WTC11 (cell line): Measurements from ENCODE around the gene CYBB. TPM values are rescaled to one million over a fixed set of nuclear protein-coding genes. Genes with fewer than 3 reads are reported as not detected.

ENCODE experiments used
- ATAC-seq: fragments of 200-7000 bp; cut with Tn5 transposase; 2 replicates; pipeline ENCODE4 v1.10.0; 2021; ENCODE audit warnings: mild to moderate bottlenecking, moderate library complexity
- CTCF ChIA-PET: fragments of 300-600 bp; sonication (Branson Sonifier 250); formaldehyde crosslinking; loops from one replicate; lab custom pipeline; 2021; ENCODE audit warnings: antibody characterized with exemption; lab: Charles Lee
- POLR2A ChIA-PET: fragments of 350-600 bp; sonication (Branson Sonifier 250); formaldehyde crosslinking; loops from one replicate; lab custom pipeline; 2021; ENCODE audit warnings: antibody characterized with exemption; lab: Charles Lee
- DNase-seq: peaks from one replicate; pipeline ENCODE4 v3.0.0; 2021; ENCODE audit warnings: low spot score
- H3K27ac Mint-ChIP-seq: 2 replicates; pipeline ENCODE4 v1.8.0; 2021; ENCODE audit warnings: mixed read lengths
- H3K27me3 Mint-ChIP-seq: 2 replicates; pipeline ENCODE4 v1.8.0; 2021; ENCODE audit warnings: low read depth, mild to moderate bottlenecking, moderate library complexity, mixed read lengths
- H3K36me3 Mint-ChIP-seq: 2 replicates; pipeline ENCODE4 v1.8.0; 2021; ENCODE audit warnings: mixed read lengths
- H3K4me1 Mint-ChIP-seq: 2 replicates; pipeline ENCODE4 v1.8.0; 2022; ENCODE audit warnings: mixed read lengths
- H3K4me3 Mint-ChIP-seq: 2 replicates; pipeline ENCODE4 v1.8.0; 2021; ENCODE audit warnings: mild to moderate bottlenecking, moderate library complexity, mixed read lengths
- H3K9me3 Mint-ChIP-seq: 2 replicates; pipeline ENCODE4 v1.8.0; 2021; ENCODE audit warnings: mixed read lengths
- ARID4B ChIP-seq: sonication (generic); formaldehyde crosslinking; IDR thresholded peaks from 2 replicates; pipeline ENCODE4 v1.8.0; 2023; ENCODE audit warnings: missing genetic modification reagents, mild to moderate bottlenecking, borderline replicate concordance
- ELF4 ChIP-seq: sonication (generic); formaldehyde crosslinking; IDR thresholded peaks from 2 replicates; pipeline ENCODE4 v1.8.1; 2022; ENCODE audit warnings: low read depth, mild to moderate bottlenecking, moderate library complexity, missing genetic modification reagents
- EMX1 ChIP-seq: fragments of 250-450 bp; sonication (Bioruptor Pico); IDR thresholded peaks from 2 replicates; pipeline ENCODE4 v1.8.0; 2021; ENCODE audit warnings: mild to moderate bottlenecking
- ERG ChIP-seq: fragments of 250-450 bp; sonication (Bioruptor Pico); IDR thresholded peaks from 2 replicates; pipeline ENCODE4 v1.8.0; 2021; ENCODE audit warnings: mild to moderate bottlenecking
- ETV6 ChIP-seq: sonication (generic); formaldehyde crosslinking; IDR thresholded peaks from 2 replicates; pipeline ENCODE4 v1.8.1; 2022; ENCODE audit warnings: mild to moderate bottlenecking, missing genetic modification reagents
- FOXK1 ChIP-seq: sonication (generic); formaldehyde crosslinking; IDR thresholded peaks from 2 replicates; pipeline ENCODE4 v1.8.0; 2022; ENCODE audit warnings: mild to moderate bottlenecking, moderate library complexity, missing genetic modification reagents
- HMGA2 ChIP-seq: fragments of 250-450 bp; sonication (Bioruptor Pico); IDR thresholded peaks from 2 replicates; pipeline ENCODE4 v1.4.0; 2021; ENCODE audit warnings: mild to moderate bottlenecking, moderate library complexity
- JUN ChIP-seq: sonication (generic); formaldehyde crosslinking; IDR thresholded peaks from 2 replicates; pipeline ENCODE4 v1.8.0; 2023; ENCODE audit warnings: mild to moderate bottlenecking, missing genetic modification reagents
- MXD4 ChIP-seq: fragments of 250-450 bp; sonication (Bioruptor Pico); IDR thresholded peaks from 2 replicates; pipeline ENCODE4 v1.8.0; 2021; ENCODE audit warnings: mild to moderate bottlenecking, moderate library complexity, borderline replicate concordance
- NFATC4 ChIP-seq: fragments of 250-450 bp; sonication (Bioruptor Pico); IDR thresholded peaks from 2 replicates; pipeline ENCODE4 v1.9.0; 2021; ENCODE audit warnings: mild to moderate bottlenecking
- NR2C2 ChIP-seq: sonication (generic); formaldehyde crosslinking; IDR thresholded peaks from 2 replicates; pipeline ENCODE4 v1.8.0; 2022; ENCODE audit warnings: mild to moderate bottlenecking, missing genetic modification reagents
- PRDM15 ChIP-seq: sonication (generic); formaldehyde crosslinking; IDR thresholded peaks from 2 replicates; pipeline ENCODE4 v1.8.0; 2022; ENCODE audit warnings: missing genetic modification reagents
- STAT6 ChIP-seq: sonication (generic); formaldehyde crosslinking; conservative IDR thresholded peaks from 2 replicates; pipeline ENCODE4 v1.8.1; 2023; ENCODE audit warnings: mild to moderate bottlenecking, low read depth, missing genetic modification reagents, moderate library complexity
- TCF7 ChIP-seq: sonication (generic); formaldehyde crosslinking; IDR thresholded peaks from 2 replicates; pipeline ENCODE4 v1.8.0; 2022; ENCODE audit warnings: mild to moderate bottlenecking, low read depth, missing genetic modification reagents, moderate library complexity
- ZBTB43 ChIP-seq: sonication (generic); formaldehyde crosslinking; IDR thresholded peaks from 2 replicates; pipeline ENCODE4 v1.8.1; 2023; ENCODE audit warnings: mild to moderate bottlenecking, missing genetic modification reagents
- ZNF263 ChIP-seq: sonication (generic); formaldehyde crosslinking; IDR thresholded peaks from 2 replicates; pipeline ENCODE4 v1.8.1; 2022; ENCODE audit warnings: low read depth, mild to moderate bottlenecking, moderate library complexity, missing genetic modification reagents
- total RNA-seq: library from RNA; stranded (reverse); gene quantifications from 3 replicates; pipeline ENCODE4 v1.2.3, GENCODE V29; 2021

The CYBB gene
- total RNA-seq, 1 experiment from 2014 or later = 0.22 TPM

GRCh38 chrX:37783305-37783704 is 3.4 kb downstream of the CYBB start:
- Mint-ChIP-seq H3K4me1 (0 out of 2 replicates have a peak, but pooled peaks cover 2% of the 10 kb centered on the region), H3K27me3 (no peaks in the 10 kb centered on the region), H3K4me3 (no peak overlapping the region), H3K36me3 (no peaks in the 10 kb centered on the region), H3K9me3 (no peaks in the 10 kb centered on the region), H3K27ac (no peak overlapping the region)
- DNase-seq = no peak
- CTCF ChIA-PET = interaction anchor here (1.4 kb wide), 1 partner anchor 38 kb away, joined by 3 read pairs; no protein-coding TSS in a partner anchor
- POLR2A ChIA-PET = no interaction called here
- TF ChIP-seq ARID4B (CRISPR knock-in tag) (no peak), TCF7 (CRISPR knock-in tag) (no peak), ETV6 (CRISPR knock-in tag) (no peak), ZBTB43 (no peak)
- ATAC-seq = no peak

- Mint-ChIP-seq H3K9me3 (no peaks in the 10 kb centered on the region), H3K27ac (no peak overlapping the region), H3K36me3 (no peaks in the 10 kb centered on the region), H3K4me3 (no peak overlapping the region), H3K4me1 (0 out of 2 replicates have a peak, but pooled peaks cover 2% of the 10 kb centered on the region), H3K27me3 (no peaks in the 10 kb centered on the region)
- DNase-seq = no peak
- CTCF ChIA-PET = no interaction called here
- TF ChIP-seq PRDM15 (CRISPR knock-in tag) = no peak
- TF ChIP-seq EMX1 = no peak
- no peak for TF ChIP-seq MXD4 (CRISPR knock-in tag)
- no peak for TF ChIP-seq ERG
- TF ChIP-seq NR2C2 (CRISPR knock-in tag) = no peak
- no peak for TF ChIP-seq NFATC4 (CRISPR knock-in tag)
- no peak for TF ChIP-seq HMGA2
- no peak for TF ChIP-seq ELF4
- TF ChIP-seq JUN (CRISPR knock-in tag) = no peak
- TF ChIP-seq ZNF263 (CRISPR knock-in tag) = no peak
- no peak for TF ChIP-seq FOXK1 (CRISPR knock-in tag)
- TF ChIP-seq STAT6 (CRISPR knock-in tag) = no peak
- no peak for ATAC-seq
- POLR2A ChIA-PET = no interaction called here
These were observed 5.7 kb downstream of the CYBB start for GRCh38 chrX:37785569-37785968.
